Smooth muscle cell (in vitro differentiated cells): ENCODE results near the gene DUSP3. TPM values are rescaled to one million over a fixed set of nuclear protein-coding genes. Genes with fewer than 3 reads are reported as not detected.

Source experiments
- DNase-seq: peaks from one replicate; lab custom pipeline; 2025; ENCODE audit not compliant: unreplicated experiment; lab: John Stamatoyannopoulos, UW
- H2AFZ ChIP-seq: fragments of 200-600 bp; sonication (generic); 2 replicates; pipeline ENCODE4 v1.6.0; 2016; ENCODE audit warnings: antibody characterized with exemption, low read depth, mild to moderate bottlenecking
- H3F3A ChIP-seq: fragments of 200-600 bp; sonication (generic); 2 replicates; pipeline ENCODE4 v1.6.0; 2017; ENCODE audit warnings: antibody characterized with exemption, low read depth
- H3K27ac ChIP-seq: fragments of 200-600 bp; sonication (generic); 2 replicates; pipeline ENCODE4 v1.5.1; 2016; ENCODE audit warnings: low read depth, mild to moderate bottlenecking
- H3K27me3 ChIP-seq: fragments of 200-600 bp; sonication (generic); 2 replicates; pipeline ENCODE4 v1.6.1; 2016; ENCODE audit warnings: low read depth, mild to moderate bottlenecking
- H3K36me3 ChIP-seq: fragments of 200-600 bp; sonication (generic); 2 replicates; pipeline ENCODE4 v1.5.1; 2016; ENCODE audit warnings: low read depth
- H3K4me1 ChIP-seq: fragments of 200-600 bp; sonication (generic); 2 replicates; pipeline ENCODE4 v1.5.1; 2016; ENCODE audit warnings: low read depth
- H3K4me2 ChIP-seq: fragments of 200-600 bp; sonication (generic); 2 replicates; pipeline ENCODE4 v1.6.0; 2016; ENCODE audit warnings: mild to moderate bottlenecking
- H3K4me3 ChIP-seq: fragments of 200-600 bp; sonication (generic); 2 replicates; pipeline ENCODE4 v1.5.1; 2016; ENCODE audit warnings: mild to moderate bottlenecking
- H3K79me2 ChIP-seq: fragments of 200-600 bp; sonication (generic); 2 replicates; pipeline ENCODE4 v1.6.0; 2016; ENCODE audit warnings: low read depth, mild to moderate bottlenecking
- H3K9ac ChIP-seq: fragments of 200-600 bp; sonication (generic); 2 replicates; pipeline ENCODE4 v1.6.0; 2016; ENCODE audit warnings: low read depth
- H3K9me3 ChIP-seq: fragments of 200-600 bp; sonication (generic); replicated peaks from 2 replicates; pipeline ENCODE4 v1.5.1; 2016; ENCODE audit warnings: low read depth
- H4K20me1 ChIP-seq: fragments of 200-600 bp; sonication (generic); 2 replicates; pipeline ENCODE4 v1.6.0; 2016; ENCODE audit warnings: low read depth
- WGBS: methylation state at CpG from one replicate; pipeline ENCODE4 v1.1.7; 2016; ENCODE audit warnings: low lambda C conversion rate; 5-methylcytosine and 5-hydroxymethylcytosine counted together
- polyA plus RNA-seq: library from polyadenylated mRNA; unstranded; fragments of >200 nt; fragmentation: Nextera tagmentation; extraction: Ambion mirVana; gene quantifications from 2 replicates; pipeline ENCODE4 v1.2.1, GENCODE V29; 2016
- total RNA-seq: library from RNA; depleted of rRNA; stranded (reverse); fragments of >200 nt; gene quantifications from 2 replicates; pipeline ENCODE4 v1.2.3, GENCODE V29; 2014
- TF ChIP-seq, protein P1 (sequence below): fragments of 200-600 bp; sonication (generic); IDR thresholded peaks from 2 replicates; pipeline ENCODE4 v1.5.1; 2017; ENCODE audit warnings: borderline replicate concordance, mild to moderate bottlenecking, antibody characterized with exemption; ENCODE audit not compliant: insufficient read depth, poor library complexity, severe bottlenecking

DUSP3 gene
- total and polyA plus RNA-seq, 2 experiments from 2014 or later: 25.6 to 34.4 TPM

GRCh38 chr17:43809121-43809520 lies 30.3 kb upstream of the DUSP3 start:
- H4K20me1 ChIP-seq: no peaks in the 10 kb centered on the region
- no peaks in the 10 kb centered on the region for H3K27me3 ChIP-seq
- H3K36me3 ChIP-seq: no peaks in the 10 kb centered on the region
- H3K27ac ChIP-seq: no peak overlapping the region
- TF ChIP-seq, protein P1, sequence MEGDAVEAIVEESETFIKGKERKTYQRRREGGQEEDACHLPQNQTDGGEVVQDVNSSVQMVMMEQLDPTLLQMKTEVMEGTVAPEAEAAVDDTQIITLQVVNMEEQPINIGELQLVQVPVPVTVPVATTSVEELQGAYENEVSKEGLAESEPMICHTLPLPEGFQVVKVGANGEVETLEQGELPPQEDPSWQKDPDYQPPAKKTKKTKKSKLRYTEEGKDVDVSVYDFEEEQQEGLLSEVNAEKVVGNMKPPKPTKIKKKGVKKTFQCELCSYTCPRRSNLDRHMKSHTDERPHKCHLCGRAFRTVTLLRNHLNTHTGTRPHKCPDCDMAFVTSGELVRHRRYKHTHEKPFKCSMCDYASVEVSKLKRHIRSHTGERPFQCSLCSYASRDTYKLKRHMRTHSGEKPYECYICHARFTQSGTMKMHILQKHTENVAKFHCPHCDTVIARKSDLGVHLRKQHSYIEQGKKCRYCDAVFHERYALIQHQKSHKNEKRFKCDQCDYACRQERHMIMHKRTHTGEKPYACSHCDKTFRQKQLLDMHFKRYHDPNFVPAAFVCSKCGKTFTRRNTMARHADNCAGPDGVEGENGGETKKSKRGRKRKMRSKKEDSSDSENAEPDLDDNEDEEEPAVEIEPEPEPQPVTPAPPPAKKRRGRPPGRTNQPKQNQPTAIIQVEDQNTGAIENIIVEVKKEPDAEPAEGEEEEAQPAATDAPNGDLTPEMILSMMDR: no peak
- no peaks in the 10 kb centered on the region for H3K79me2 ChIP-seq
- no peaks in the 10 kb centered on the region for H3K9me3 ChIP-seq
- H3K4me1 ChIP-seq: no peaks in the 10 kb centered on the region
- DNase-seq: no peak
- H2AFZ ChIP-seq: no peak overlapping the region
- no peak overlapping the region for H3K9ac ChIP-seq
- no peaks in the 10 kb centered on the region for H3F3A ChIP-seq
- WGBS: 97% methylated on average over 5 of the region's 5 CpGs
- no peak overlapping the region for H3K4me2 ChIP-seq
- no peak overlapping the region for H3K4me3 ChIP-seq

DNA sequence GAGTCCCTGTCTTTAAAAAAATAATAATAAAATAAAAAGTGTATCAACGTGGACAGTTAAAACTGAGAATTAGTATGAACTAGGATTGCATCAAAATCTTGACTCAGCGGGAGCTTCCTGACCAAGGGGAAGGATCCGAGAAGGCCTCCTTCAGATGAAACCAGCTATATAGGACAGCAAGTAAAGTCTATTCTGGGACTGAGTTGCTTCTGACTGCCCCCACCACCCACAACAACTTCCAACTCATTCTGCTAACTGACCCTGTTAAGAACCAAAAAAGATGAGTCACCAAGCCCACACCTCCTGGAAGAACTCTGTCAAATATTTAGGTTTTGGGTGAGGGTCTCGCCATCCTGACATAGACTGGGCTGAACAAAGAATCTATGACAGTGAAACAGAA lies 29.3 kb upstream of the DUSP3 start:
- Histone ChIP-seq H3K9ac (no peak overlapping the region), H3K4me1 (no peaks in the 10 kb centered on the region), H3K27me3 (no peaks in the 10 kb centered on the region), H3F3A (no peaks in the 10 kb centered on the region), H3K9me3 (no peaks in the 10 kb centered on the region), H3K27ac (no peak overlapping the region), H3K4me3 (no peak overlapping the region), H2AFZ (no peak overlapping the region), H3K4me2 (no peak overlapping the region), H4K20me1 (no peaks in the 10 kb centered on the region), H3K36me3 (no peaks in the 10 kb centered on the region), H3K79me2 (no peaks in the 10 kb centered on the region)
- TF ChIP-seq, protein P1: no peak
- DNase-seq: no peak
- 83% methylated on average over 4 of the region's 4 CpGs for WGBS

- Histone ChIP-seq H3K27ac (no peak overlapping the region), H3K79me2 (no peaks in the 10 kb centered on the region), H3K9ac (no peak overlapping the region), H3K4me1 (no peaks in the 10 kb centered on the region), H2AFZ (no peak overlapping the region), H3K9me3 (no peaks in the 10 kb centered on the region), H3F3A (no peaks in the 10 kb centered on the region), H3K4me3 (no peak overlapping the region), H4K20me1 (no peaks in the 10 kb centered on the region), H3K4me2 (no peak overlapping the region), H3K36me3 (no peaks in the 10 kb centered on the region), H3K27me3 (no peaks in the 10 kb centered on the region)
- TF ChIP-seq, protein P1: no peak
- DNase-seq: no peak
Measured at GRCh38 chr17:43805117-43805516, 26.3 kb upstream of the DUSP3 start.

- DNase-seq: no peak
- Histone ChIP-seq H3K27me3 (no peaks in the 10 kb centered on the region), H3K9me3 (no peaks in the 10 kb centered on the region), H3K9ac (no peak overlapping the region), H3K27ac (no peak overlapping the region), H3K4me3 (no peak overlapping the region), H3K4me1 (no peaks in the 10 kb centered on the region), H2AFZ (no peak overlapping the region), H3K79me2 (no peaks in the 10 kb centered on the region), H3F3A (no peaks in the 10 kb centered on the region), H3K4me2 (no peak overlapping the region), H3K36me3 (no peaks in the 10 kb centered on the region), H4K20me1 (no peaks in the 10 kb centered on the region)
- TF ChIP-seq, protein P1: no peak
- 67% methylated on average over 4 of the region's 4 CpGs for WGBS
Measured at GRCh38 chr17:43803758-43804157, 25.0 kb upstream of the DUSP3 start.
